LNCAP (cell line): ENCODE data around the gene HDGFL2.

Experiments
- CTCF ChIP-seq: fragments of 450-650 bp; IDR thresholded peaks from 2 replicates; pipeline ENCODE4 v1.5.1; 2017; ENCODE audit warnings: mild to moderate bottlenecking

The HDGFL2 gene

DNA sequence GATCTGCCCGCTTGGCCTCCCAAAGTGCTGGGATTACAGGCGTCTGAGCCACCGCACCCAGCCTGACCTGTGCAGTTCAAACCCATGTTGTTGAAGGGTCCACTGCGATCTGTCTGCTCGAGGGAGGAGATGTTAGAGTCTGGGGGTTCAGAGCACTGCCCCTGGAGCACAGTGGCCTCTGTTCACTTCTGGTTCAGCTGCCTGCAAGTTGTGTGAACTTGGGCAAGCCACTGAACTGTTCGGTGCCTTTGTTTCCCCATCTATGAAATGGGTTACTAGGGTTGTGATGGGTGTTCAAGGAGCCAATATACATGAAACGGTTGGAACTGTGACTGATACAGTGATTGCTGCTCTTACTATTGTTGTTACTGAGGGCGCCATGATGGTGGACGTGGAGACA is 61.2 kb downstream of the HDGFL2 start:
- TF ChIP-seq CTCF: no peak

GRCh38 chr19:4533835-4534424 is 61.8 kb downstream of the HDGFL2 start:
- no peak for TF ChIP-seq CTCF

- no peak for TF ChIP-seq CTCF
These were observed 63.0 kb downstream of the HDGFL2 start, which contains the start of gene PLIN5 for GRCh38 chr19:4534836-4535658. TSS of gene PLIN5 (minus strand) at chr19:4535224. CDS start at chr19:4534074, 1,150 bp downstream.

GRCh38 chr19:4536798-4537197 is 64.7 kb downstream of the HDGFL2 start:
- no peak for TF ChIP-seq CTCF

DNA sequence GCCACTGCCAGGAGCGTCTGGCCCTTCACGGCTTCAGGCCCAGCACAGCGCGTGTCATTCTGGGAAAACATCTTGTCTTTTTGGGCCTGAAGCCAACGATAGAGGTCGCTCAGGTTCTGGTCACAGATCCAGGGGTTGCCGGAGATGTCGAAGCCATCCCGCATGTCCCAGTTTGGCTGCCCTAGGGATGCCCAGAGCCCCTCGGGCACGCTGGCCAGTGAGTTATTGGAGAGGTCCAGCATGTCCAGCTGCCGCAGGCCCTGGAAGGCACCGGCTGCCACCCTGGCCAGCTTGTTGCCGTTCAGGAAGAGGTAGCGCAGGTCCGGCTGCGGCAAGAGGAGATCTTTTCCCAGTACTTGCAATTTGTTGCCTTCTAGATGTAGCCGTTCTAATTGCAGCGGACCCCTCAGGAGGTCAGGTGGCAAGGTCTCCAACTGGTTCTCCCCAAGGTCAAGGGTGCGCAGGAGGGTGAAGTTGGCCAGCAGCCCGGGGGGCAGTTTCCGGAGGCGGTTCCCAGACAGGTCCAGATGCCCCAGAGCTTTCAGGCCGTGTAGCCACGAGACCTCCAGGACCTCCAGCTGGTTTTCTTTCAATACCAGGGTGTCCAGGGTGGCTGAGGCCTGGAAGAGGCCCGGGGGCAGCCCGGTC is 66.0 kb downstream of the HDGFL2 start:
- no peak for TF ChIP-seq CTCF

DNA sequence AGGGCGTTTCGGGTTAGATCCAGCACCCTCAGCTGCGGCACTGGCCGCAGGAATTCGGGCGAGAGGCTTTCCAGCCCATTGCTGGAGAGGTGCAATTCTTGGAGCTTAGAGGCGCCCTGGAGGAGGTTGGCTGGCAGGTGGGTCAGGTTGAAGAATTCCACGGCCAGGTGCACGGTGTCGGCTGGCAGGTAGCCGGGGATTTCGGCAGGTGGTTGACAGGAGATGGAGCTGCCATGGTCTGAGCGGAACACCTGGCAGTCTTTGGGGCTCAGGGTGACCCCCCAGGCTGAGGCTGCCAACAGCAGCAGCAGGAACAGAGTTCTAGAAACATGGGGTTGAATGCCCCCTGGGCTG is 66.5 kb downstream of the HDGFL2 start:
- no peak for TF ChIP-seq CTCF

GRCh38 chr19:4539169-4539692 is 67.1 kb downstream of the HDGFL2 start:
- TF ChIP-seq CTCF: no peak
